OCI-LY3 (cell line): Measurements from ENCODE around the gene MDFIC.

ENCODE experiments used
- H2AFZ ChIP-seq: fragments of 200-600, 300-600 bp; shearing (Covaris generic); 2 replicates; pipeline ENCODE4 v1.6.0; 2014; ENCODE audit warnings: antibody characterized with exemption, low read depth, low read length
- H3K27ac ChIP-seq: fragments of 200-600, 300-600 bp; sonication (generic); 2 replicates; pipeline ENCODE4 v1.5.1; 2014; ENCODE audit warnings: mild to moderate bottlenecking, low read length, moderate library complexity, mixed read lengths
- H3K27me3 ChIP-seq: fragments of 200-600, 300-600 bp; sonication (generic); 2 replicates; pipeline ENCODE4 v1.6.1; 2014; ENCODE audit warnings: low read depth, low read length, mixed read lengths
- H3K36me3 ChIP-seq: fragments of 200-600, 300-600 bp; sonication (generic); replicated peaks from 2 replicates; pipeline ENCODE3; 2014; ENCODE audit warnings: low read depth, low read length, mixed read lengths
- H3K4me1 ChIP-seq: fragments of 300-600, 200-600 bp; sonication (generic); 2 replicates; pipeline ENCODE4 v1.6.1; 2014; ENCODE audit warnings: low read length, mixed read lengths
- H3K4me2 ChIP-seq: fragments of 200-600, 300-600 bp; sonication (generic); 2 replicates; pipeline ENCODE4 v1.6.1; 2014; ENCODE audit warnings: low read length, mixed read lengths
- H3K4me3 ChIP-seq: fragments of 300-600, 200-600 bp; sonication (generic); 2 replicates; pipeline ENCODE4 v1.5.1; 2014; ENCODE audit warnings: antibody characterized with exemption, mild to moderate bottlenecking, low read length, moderate library complexity
- H3K79me2 ChIP-seq: fragments of 300-600, 200-600 bp; shearing (Covaris generic); 2 replicates; pipeline ENCODE4 v1.6.1; 2014; ENCODE audit warnings: mild to moderate bottlenecking, low read length, mixed read lengths
- H3K9ac ChIP-seq: fragments of 300-600, 200-600 bp; shearing (Covaris generic); 2 replicates; pipeline ENCODE4 v1.6.0; 2014; ENCODE audit warnings: mild to moderate bottlenecking, low read length, moderate library complexity
- H3K9me3 ChIP-seq: fragments of 200-600, 300-600 bp; shearing (Covaris generic); 2 replicates; pipeline ENCODE4 v1.6.1; 2014; ENCODE audit warnings: low read length, mixed read lengths; ENCODE audit not compliant: insufficient read depth
- H4K20me1 ChIP-seq: fragments of 200-600, 300-600 bp; sonication (generic); 2 replicates; pipeline ENCODE4 v1.6.1; 2016; ENCODE audit warnings: low read length, mixed read lengths; ENCODE audit not compliant: insufficient read depth
- EZH2phosphoT487 ChIP-seq: fragments of 200-600 bp; shearing (Covaris generic); IDR thresholded peaks from 2 replicates; pipeline ENCODE4 v1.6.1; 2018; ENCODE audit warnings: antibody characterized with exemption, mixed run types, low read depth
- TF ChIP-seq, protein P1 (sequence below): fragments of 200-600, 300-600 bp; sonication (generic); IDR thresholded peaks from 2 replicates; pipeline ENCODE4 v1.5.1; 2014; ENCODE audit warnings: antibody characterized with exemption, low read length, low read depth

Gene MDFIC

DNA sequence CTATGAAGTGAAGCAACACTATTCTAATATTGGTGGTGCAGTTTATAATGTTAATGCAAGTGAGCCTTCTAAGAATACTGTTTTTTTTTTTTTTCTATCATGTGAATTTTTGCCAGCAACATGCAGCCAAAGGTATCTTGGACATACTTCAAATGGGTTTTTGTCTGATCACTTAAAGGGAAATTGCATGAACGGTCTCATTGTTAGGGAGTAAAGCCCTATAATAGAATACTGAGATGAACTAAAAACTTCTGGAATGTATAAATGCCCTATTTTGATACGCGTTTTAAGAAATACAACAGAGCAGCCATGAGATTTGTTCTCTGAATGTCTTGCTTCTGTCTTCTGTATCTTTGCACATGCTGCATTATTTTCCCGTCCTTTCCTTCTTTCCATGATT, 10.5 kb upstream of the MDFIC start:
- H3K27me3 ChIP-seq, result no peaks in the 10 kb centered on the region
- no peak for TF ChIP-seq EZH2phosphoT487
- TF ChIP-seq, protein P1, sequence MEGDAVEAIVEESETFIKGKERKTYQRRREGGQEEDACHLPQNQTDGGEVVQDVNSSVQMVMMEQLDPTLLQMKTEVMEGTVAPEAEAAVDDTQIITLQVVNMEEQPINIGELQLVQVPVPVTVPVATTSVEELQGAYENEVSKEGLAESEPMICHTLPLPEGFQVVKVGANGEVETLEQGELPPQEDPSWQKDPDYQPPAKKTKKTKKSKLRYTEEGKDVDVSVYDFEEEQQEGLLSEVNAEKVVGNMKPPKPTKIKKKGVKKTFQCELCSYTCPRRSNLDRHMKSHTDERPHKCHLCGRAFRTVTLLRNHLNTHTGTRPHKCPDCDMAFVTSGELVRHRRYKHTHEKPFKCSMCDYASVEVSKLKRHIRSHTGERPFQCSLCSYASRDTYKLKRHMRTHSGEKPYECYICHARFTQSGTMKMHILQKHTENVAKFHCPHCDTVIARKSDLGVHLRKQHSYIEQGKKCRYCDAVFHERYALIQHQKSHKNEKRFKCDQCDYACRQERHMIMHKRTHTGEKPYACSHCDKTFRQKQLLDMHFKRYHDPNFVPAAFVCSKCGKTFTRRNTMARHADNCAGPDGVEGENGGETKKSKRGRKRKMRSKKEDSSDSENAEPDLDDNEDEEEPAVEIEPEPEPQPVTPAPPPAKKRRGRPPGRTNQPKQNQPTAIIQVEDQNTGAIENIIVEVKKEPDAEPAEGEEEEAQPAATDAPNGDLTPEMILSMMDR, result no peak
- no peak overlapping the region for H3K4me2 ChIP-seq
- H2AFZ ChIP-seq, result no peak overlapping the region
- no peaks in the 10 kb centered on the region for H3K79me2 ChIP-seq
- no peak overlapping the region for H3K9ac ChIP-seq
- H3K27ac ChIP-seq, result no peak overlapping the region
- H4K20me1 ChIP-seq, result no peaks in the 10 kb centered on the region
- H3K4me1 ChIP-seq, result peaks cover 12% of the 10 kb centered on the region
- no peaks in the 10 kb centered on the region for H3K9me3 ChIP-seq
- H3K36me3 ChIP-seq, result no peaks in the 10 kb centered on the region
- no peak overlapping the region for H3K4me3 ChIP-seq

DNA sequence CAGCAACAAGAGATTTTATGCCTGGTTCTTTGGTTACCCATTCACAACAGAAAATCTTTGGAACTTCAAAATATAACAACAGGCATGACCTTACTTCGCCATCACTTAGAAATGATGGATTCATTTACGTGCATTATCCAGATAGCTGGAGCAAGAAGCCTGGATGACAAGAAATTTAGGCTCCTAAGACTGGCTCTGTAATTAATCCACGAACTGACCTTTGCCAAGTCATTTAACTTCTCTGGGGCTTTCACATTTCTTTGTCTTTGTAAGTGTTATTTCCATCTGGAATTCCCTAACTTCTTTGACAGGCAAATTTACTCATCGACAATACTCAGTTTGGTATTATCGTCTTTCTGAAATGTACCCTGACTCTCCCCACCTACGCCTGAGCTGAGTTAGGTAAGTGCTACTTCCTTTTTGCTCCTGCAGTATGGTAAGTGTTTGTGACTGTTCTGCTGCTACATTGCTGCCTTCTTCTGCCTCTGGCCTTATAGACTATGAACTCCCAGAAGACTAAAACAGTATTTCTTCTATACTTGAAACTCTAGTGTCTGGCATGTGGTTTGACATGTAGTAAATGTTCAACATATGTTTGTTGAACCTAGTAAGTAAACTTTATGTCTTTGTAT, 5.5 kb upstream of the MDFIC start:
- Histone ChIP-seq H3K27me3 (no peaks in the 10 kb centered on the region), H3K4me2 (peak overlapping the region; percentile 83), H3K4me1 (peaks cover 60% of the 10 kb centered on the region), H2AFZ (0 out of 2 replicates have a peak overlapping the region, but pooled peaks have one; percentile 6), H3K9ac (peak overlapping the region; percentile 89), H4K20me1 (no peaks in the 10 kb centered on the region), H3K4me3 (peak overlapping the region; percentile 67), H3K9me3 (no peaks in the 10 kb centered on the region), H3K36me3 (no peaks in the 10 kb centered on the region), H3K27ac (peak overlapping the region; percentile 97), H3K79me2 (peaks cover 30% of the 10 kb centered on the region)
- TF ChIP-seq, protein P1, result no peak
- no peak for TF ChIP-seq EZH2phosphoT487

DNA sequence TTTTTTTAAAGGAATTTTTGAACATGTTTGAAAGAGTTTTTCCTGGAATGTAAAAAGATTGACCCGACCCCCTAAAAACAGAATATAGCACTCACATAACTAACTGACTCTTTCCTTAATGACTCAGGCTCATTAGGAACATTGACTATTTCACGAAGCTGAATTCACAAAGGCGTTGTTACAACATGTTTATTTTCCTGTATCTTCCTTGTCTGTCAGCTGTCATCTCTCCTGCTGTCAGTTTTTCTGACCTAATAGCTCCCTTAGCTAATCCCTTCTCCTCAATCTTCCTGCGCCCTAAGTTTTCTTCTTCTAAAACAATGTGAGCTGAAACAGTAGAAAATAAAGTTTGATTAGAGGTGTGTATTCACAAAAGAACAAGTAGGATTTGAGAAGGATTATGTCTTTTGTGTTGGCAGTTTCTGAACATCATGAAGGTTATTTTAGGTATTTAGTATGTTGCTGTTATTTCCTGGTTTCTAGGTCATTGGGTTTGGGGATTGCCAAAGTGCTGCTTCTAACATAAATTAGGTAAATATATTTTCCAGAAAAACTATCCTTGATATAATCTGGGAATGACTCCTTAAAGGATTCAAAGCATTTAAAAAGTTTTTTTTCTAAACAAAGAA, 4.6 kb upstream of the MDFIC start:
- Histone ChIP-seq H3K27me3 (no peaks in the 10 kb centered on the region), H3K4me1 (peaks cover 65% of the 10 kb centered on the region), H3K79me2 (peaks cover 40% of the 10 kb centered on the region), H3K36me3 (no peaks in the 10 kb centered on the region), H2AFZ (no peak overlapping the region), H3K4me2 (peak overlapping the region; percentile 83), H3K9ac (peak overlapping the region; percentile 89), H3K4me3 (peak overlapping the region; percentile 67), H4K20me1 (no peaks in the 10 kb centered on the region), H3K9me3 (no peaks in the 10 kb centered on the region), H3K27ac (peak overlapping the region; percentile 97)
- TF ChIP-seq, protein P1, result no peak
- no peak for TF ChIP-seq EZH2phosphoT487

DNA sequence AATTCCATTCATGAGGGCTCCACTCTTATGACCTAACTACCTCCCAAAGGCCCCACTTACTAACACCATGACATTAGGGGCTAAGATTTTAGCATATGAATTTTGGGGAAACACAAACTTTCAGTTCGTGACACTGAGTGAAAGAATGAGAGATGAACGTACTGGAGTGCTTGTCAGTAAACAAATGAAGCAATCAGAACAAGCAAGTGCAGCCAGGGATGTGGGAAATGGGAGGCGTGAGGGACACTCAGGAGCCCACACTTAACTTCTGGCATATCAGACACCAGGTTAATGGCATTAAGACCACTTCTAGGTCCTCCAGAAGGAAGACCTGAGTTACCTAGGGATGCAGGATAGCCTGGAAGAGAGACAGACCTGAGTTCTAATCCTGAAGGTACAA, 2.3 kb upstream of the MDFIC start:
- Histone ChIP-seq H3K4me3 (peak overlapping the region; percentile 45), H4K20me1 (no peaks in the 10 kb centered on the region), H2AFZ (0 out of 2 replicates have a peak overlapping the region, but pooled peaks have one; percentile 3), H3K27me3 (no peaks in the 10 kb centered on the region), H3K79me2 (peaks cover 62% of the 10 kb centered on the region), H3K4me1 (peaks cover 65% of the 10 kb centered on the region), H3K9me3 (no peaks in the 10 kb centered on the region), H3K27ac (peak overlapping the region; percentile 97), H3K36me3 (peaks cover 11% of the 10 kb centered on the region), H3K9ac (peak overlapping the region; percentile 89), H3K4me2 (peak overlapping the region; percentile 83)
- TF ChIP-seq, protein P1, result no peak
- no peak for TF ChIP-seq EZH2phosphoT487
